ENCODE data around the gene PDSS2. TPM values are rescaled to one million over a fixed set of nuclear protein-coding genes. Genes with fewer than 3 reads are reported as not detected.
"Not testable (repeated sequence)": the region's sequence is repeated elsewhere in the genome, so short reads cannot be mapped to it uniquely, and the experiment has no call there.

Gene PDSS2
- total RNA-seq, 1 donor from 2014 or later, result 14.9 TPM

DNA sequence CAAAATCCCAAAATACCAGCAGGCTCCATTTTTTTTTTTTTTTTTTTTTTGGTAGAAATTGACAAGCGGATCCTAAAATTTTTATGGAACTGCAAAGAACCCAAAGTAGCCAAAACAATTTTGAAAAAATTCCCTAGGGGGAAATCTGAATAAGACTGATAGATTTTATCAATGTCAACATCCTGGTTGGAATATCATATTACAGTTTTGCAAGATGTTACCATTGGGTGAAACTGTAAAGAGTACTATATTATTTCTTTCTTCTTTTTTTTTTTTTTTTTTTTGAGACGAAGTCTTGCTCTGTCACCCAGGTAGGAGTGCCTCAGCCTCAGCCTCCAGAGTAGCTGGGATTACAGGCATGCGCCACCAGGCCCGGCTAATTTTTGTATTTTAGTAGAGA, 314.7 kb downstream of the PDSS2 start:
- Mint-ChIP-seq H3K9me3 (no peaks in the 10 kb centered on the region), H3K27me3 (ENCODE audit: insufficient read depth, low read depth) (peaks cover under 1% of the 10 kb centered on the region), H3K36me3 (no peaks in the 10 kb centered on the region), H3K27ac (no peak overlapping the region), H3K4me1 (peaks cover 2% of the 10 kb centered on the region), H3K4me3 (no peak overlapping the region)
- Histone ChIP-seq H3K9me3 (ENCODE audit: low read depth) (no peaks in the 10 kb centered on the region), H2AFZ (replicated peaks) (no peak overlapping the region), H3K4me1 (no peaks in the 10 kb centered on the region), H3K27ac (no peak overlapping the region), H3K4me3 (no peak overlapping the region), H3K27me3 (no peaks in the 10 kb centered on the region), H3F3A (ENCODE audit: low read depth) (no peaks in the 10 kb centered on the region), H3K36me3 (no peaks in the 10 kb centered on the region), H4K20me1 (ENCODE audit: low read depth) (no peaks in the 10 kb centered on the region), H3K4me2 (no peak overlapping the region), H3K9ac (no peak overlapping the region), H3K79me2 (ENCODE audit: low read depth) (no peaks in the 10 kb centered on the region)
- no peak for TF ChIP-seq EZH2phosphoT487 (IDR thresholded peaks at IDR 0.05)
- TF ChIP-seq, protein P1, sequence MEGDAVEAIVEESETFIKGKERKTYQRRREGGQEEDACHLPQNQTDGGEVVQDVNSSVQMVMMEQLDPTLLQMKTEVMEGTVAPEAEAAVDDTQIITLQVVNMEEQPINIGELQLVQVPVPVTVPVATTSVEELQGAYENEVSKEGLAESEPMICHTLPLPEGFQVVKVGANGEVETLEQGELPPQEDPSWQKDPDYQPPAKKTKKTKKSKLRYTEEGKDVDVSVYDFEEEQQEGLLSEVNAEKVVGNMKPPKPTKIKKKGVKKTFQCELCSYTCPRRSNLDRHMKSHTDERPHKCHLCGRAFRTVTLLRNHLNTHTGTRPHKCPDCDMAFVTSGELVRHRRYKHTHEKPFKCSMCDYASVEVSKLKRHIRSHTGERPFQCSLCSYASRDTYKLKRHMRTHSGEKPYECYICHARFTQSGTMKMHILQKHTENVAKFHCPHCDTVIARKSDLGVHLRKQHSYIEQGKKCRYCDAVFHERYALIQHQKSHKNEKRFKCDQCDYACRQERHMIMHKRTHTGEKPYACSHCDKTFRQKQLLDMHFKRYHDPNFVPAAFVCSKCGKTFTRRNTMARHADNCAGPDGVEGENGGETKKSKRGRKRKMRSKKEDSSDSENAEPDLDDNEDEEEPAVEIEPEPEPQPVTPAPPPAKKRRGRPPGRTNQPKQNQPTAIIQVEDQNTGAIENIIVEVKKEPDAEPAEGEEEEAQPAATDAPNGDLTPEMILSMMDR (IDR thresholded peaks at IDR 0.05), result no peak
- DNase-seq (ENCODE audit: low spot score), result no peak

DNA sequence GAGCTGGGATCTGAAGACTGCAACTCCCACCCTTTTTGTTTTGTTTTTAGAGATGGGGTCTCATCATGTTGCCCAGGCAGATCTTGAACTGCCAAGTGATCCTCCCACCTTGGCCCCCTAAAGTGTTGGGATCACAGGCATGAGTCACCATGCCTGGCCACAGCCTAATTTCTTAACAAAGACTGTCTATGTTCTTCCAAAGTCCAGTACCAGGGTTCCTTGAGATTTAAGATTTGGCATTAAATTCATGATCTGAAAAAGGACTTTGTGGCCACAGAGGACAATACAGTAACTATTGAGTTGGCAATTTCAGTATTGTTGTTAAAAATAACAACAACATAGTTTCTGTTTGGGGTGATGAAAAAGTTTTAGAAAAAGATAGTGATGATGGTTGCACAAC, 315.4 kb downstream of the PDSS2 start:
- Histone ChIP-seq H3K36me3 (no peaks in the 10 kb centered on the region), H3K9me3 (ENCODE audit: low read depth) (no peaks in the 10 kb centered on the region), H3K79me2 (ENCODE audit: low read depth) (no peaks in the 10 kb centered on the region), H3K4me3 (no peak overlapping the region), H3K9ac (no peak overlapping the region), H3K27ac (no peak overlapping the region), H4K20me1 (ENCODE audit: low read depth) (no peaks in the 10 kb centered on the region), H3K4me2 (no peak overlapping the region), H2AFZ (replicated peaks) (no peak overlapping the region), H3K4me1 (no peaks in the 10 kb centered on the region), H3K27me3 (no peaks in the 10 kb centered on the region), H3F3A (ENCODE audit: low read depth) (no peaks in the 10 kb centered on the region)
- H3K4me3 Mint-ChIP-seq, result no peak overlapping the region
- H3K36me3 Mint-ChIP-seq, result no peaks in the 10 kb centered on the region
- TF ChIP-seq, protein P1 (IDR thresholded peaks at IDR 0.05), result no peak
- TF ChIP-seq EZH2phosphoT487 (IDR thresholded peaks at IDR 0.05) (no peak), EZH2 (IDR thresholded peaks at IDR 0.05) (no peak)
- no peak overlapping the region for H3K27ac Mint-ChIP-seq
- no peaks in the 10 kb centered on the region for H3K9me3 Mint-ChIP-seq
- H3K27me3 Mint-ChIP-seq (ENCODE audit: insufficient read depth, low read depth), result no peaks in the 10 kb centered on the region
- H3K4me1 Mint-ChIP-seq, result peaks cover 2% of the 10 kb centered on the region
- no peak for DNase-seq (ENCODE audit: low spot score)

GRCh38 chr6:107140581-107140980, 318.8 kb downstream of the PDSS2 start:
- Histone ChIP-seq H3K9ac (no peak overlapping the region), H2AFZ (replicated peaks) (no peak overlapping the region), H3K4me3 (no peak overlapping the region), H3F3A (ENCODE audit: low read depth) (no peaks in the 10 kb centered on the region), H3K36me3 (no peaks in the 10 kb centered on the region), H3K79me2 (ENCODE audit: low read depth) (no peaks in the 10 kb centered on the region), H3K9me3 (ENCODE audit: low read depth) (no peaks in the 10 kb centered on the region), H3K27ac (no peak overlapping the region), H3K4me2 (no peak overlapping the region), H3K27me3 (no peaks in the 10 kb centered on the region), H3K4me1 (no peaks in the 10 kb centered on the region), H4K20me1 (ENCODE audit: low read depth) (no peaks in the 10 kb centered on the region)
- no peak for DNase-seq (ENCODE audit: low spot score)
- Mint-ChIP-seq H3K4me3 (no peak overlapping the region), H3K27me3 (ENCODE audit: insufficient read depth, low read depth) (no peaks in the 10 kb centered on the region), H3K4me1 (peaks cover 5% of the 10 kb centered on the region), H3K36me3 (no peaks in the 10 kb centered on the region), H3K9me3 (no peaks in the 10 kb centered on the region), H3K27ac (no peak overlapping the region)
- TF ChIP-seq EZH2 (IDR thresholded peaks at IDR 0.05) (no peak), EZH2phosphoT487 (IDR thresholded peaks at IDR 0.05) (no peak)
- TF ChIP-seq, protein P1 (IDR thresholded peaks at IDR 0.05), result no peak

GRCh38 chr6:107136324-107136723, 323.0 kb downstream of the PDSS2 start:
- not testable (repeated sequence) for H3K4me1 Mint-ChIP-seq; H3F3A ChIP-seq (ENCODE audit: low read depth); H3K27me3 ChIP-seq; H3K27ac Mint-ChIP-seq; H3K79me2 ChIP-seq (ENCODE audit: low read depth); H3K4me3 ChIP-seq; H3K36me3 Mint-ChIP-seq; H3K4me2 ChIP-seq; H3K9me3 ChIP-seq (ENCODE audit: low read depth); H3K27ac ChIP-seq; H3K4me3 Mint-ChIP-seq; H3K27me3 Mint-ChIP-seq (ENCODE audit: insufficient read depth, low read depth); H3K36me3 ChIP-seq; H3K4me1 ChIP-seq; DNase-seq (ENCODE audit: low spot score); H2AFZ ChIP-seq (replicated peaks); H3K9me3 Mint-ChIP-seq; H4K20me1 ChIP-seq (ENCODE audit: low read depth); H3K9ac ChIP-seq

DNA sequence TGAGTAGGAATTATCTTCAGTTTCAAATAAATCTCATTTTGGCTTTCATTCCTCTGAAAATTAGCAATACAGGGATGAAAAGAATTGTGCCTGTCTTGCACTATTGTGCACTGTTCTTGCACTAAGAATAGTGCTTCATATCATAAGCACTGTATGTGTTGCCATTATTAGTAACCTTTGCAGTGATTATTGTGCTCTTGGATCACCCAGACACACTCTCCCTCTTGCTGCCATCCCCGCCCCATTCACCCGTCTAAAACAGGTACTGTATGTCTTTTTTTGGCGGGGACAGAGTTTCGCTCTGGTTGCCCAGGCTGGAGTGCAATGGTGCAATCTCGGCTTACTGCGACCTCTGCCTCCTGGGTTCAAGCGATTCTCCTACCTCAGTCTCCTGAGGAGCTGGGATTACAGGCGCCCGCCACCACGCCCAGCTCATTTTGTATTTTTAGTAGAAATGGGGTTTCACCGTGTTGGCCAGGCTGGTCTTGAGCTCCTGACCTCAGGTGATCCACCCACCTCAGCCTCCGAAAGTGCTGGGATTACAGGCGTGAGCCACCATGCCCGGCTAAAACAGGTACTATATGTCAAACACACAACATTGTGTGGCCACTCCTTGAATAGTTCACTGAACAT, 324.2 kb downstream of the PDSS2 start:
- H3K4me2 ChIP-seq; H3F3A ChIP-seq (ENCODE audit: low read depth); H3K4me3 ChIP-seq; H3K27me3 ChIP-seq; H2AFZ ChIP-seq (replicated peaks); H3K36me3 ChIP-seq; DNase-seq (ENCODE audit: low spot score); H3K4me1 ChIP-seq; H3K9me3 ChIP-seq (ENCODE audit: low read depth); H3K9me3 Mint-ChIP-seq; H3K9ac ChIP-seq; H3K4me1 Mint-ChIP-seq; H3K79me2 ChIP-seq (ENCODE audit: low read depth); H3K27me3 Mint-ChIP-seq (ENCODE audit: insufficient read depth, low read depth); H3K4me3 Mint-ChIP-seq; H3K36me3 Mint-ChIP-seq; H4K20me1 ChIP-seq (ENCODE audit: low read depth); H3K27ac Mint-ChIP-seq; H3K27ac ChIP-seq: not testable (repeated sequence)
